OCI-LY3 (cell line): ENCODE results near the gene AZU1.

Experiments
- H2AFZ ChIP-seq: fragments of 200-600, 300-600 bp; shearing (Covaris generic); 2 replicates; pipeline ENCODE4 v1.6.0; 2014; ENCODE audit warnings: antibody characterized with exemption, low read depth, low read length
- H3K27ac ChIP-seq: fragments of 200-600, 300-600 bp; sonication (generic); 2 replicates; pipeline ENCODE4 v1.5.1; 2014; ENCODE audit warnings: mild to moderate bottlenecking, low read length, moderate library complexity, mixed read lengths
- H3K27me3 ChIP-seq: fragments of 200-600, 300-600 bp; sonication (generic); 2 replicates; pipeline ENCODE4 v1.6.1; 2014; ENCODE audit warnings: low read depth, low read length, mixed read lengths
- H3K36me3 ChIP-seq: fragments of 200-600, 300-600 bp; sonication (generic); replicated peaks from 2 replicates; pipeline ENCODE3; 2014; ENCODE audit warnings: low read depth, low read length, mixed read lengths
- H3K4me1 ChIP-seq: fragments of 300-600, 200-600 bp; sonication (generic); 2 replicates; pipeline ENCODE4 v1.6.1; 2014; ENCODE audit warnings: low read length, mixed read lengths
- H3K4me2 ChIP-seq: fragments of 200-600, 300-600 bp; sonication (generic); 2 replicates; pipeline ENCODE4 v1.6.1; 2014; ENCODE audit warnings: low read length, mixed read lengths
- H3K4me3 ChIP-seq: fragments of 300-600, 200-600 bp; sonication (generic); 2 replicates; pipeline ENCODE4 v1.5.1; 2014; ENCODE audit warnings: antibody characterized with exemption, mild to moderate bottlenecking, low read length, moderate library complexity
- H3K79me2 ChIP-seq: fragments of 300-600, 200-600 bp; shearing (Covaris generic); 2 replicates; pipeline ENCODE4 v1.6.1; 2014; ENCODE audit warnings: mild to moderate bottlenecking, low read length, mixed read lengths
- H3K9ac ChIP-seq: fragments of 300-600, 200-600 bp; shearing (Covaris generic); 2 replicates; pipeline ENCODE4 v1.6.0; 2014; ENCODE audit warnings: mild to moderate bottlenecking, low read length, moderate library complexity
- H3K9me3 ChIP-seq: fragments of 200-600, 300-600 bp; shearing (Covaris generic); 2 replicates; pipeline ENCODE4 v1.6.1; 2014; ENCODE audit warnings: low read length, mixed read lengths; ENCODE audit not compliant: insufficient read depth
- H4K20me1 ChIP-seq: fragments of 200-600, 300-600 bp; sonication (generic); 2 replicates; pipeline ENCODE4 v1.6.1; 2016; ENCODE audit warnings: low read length, mixed read lengths; ENCODE audit not compliant: insufficient read depth
- CTCF ChIP-seq: fragments of 200-600, 300-600 bp; sonication (generic); IDR thresholded peaks from 2 replicates; pipeline ENCODE4 v1.5.1; 2014; ENCODE audit warnings: antibody characterized with exemption, low read length, low read depth
- EZH2phosphoT487 ChIP-seq: fragments of 200-600 bp; shearing (Covaris generic); IDR thresholded peaks from 2 replicates; pipeline ENCODE4 v1.6.1; 2018; ENCODE audit warnings: antibody characterized with exemption, mixed run types, low read depth

AZU1 gene

GRCh38 chr19:803099-803561, 24.5 kb upstream of the AZU1 start:
- Histone ChIP-seq H3K9ac (no peak overlapping the region), H3K4me1 (peaks cover 12% of the 10 kb centered on the region), H3K4me2 (no peak overlapping the region), H3K36me3 (peaks cover 96% of the 10 kb centered on the region), H3K79me2 (peaks cover 100% of the 10 kb centered on the region), H3K4me3 (no peak overlapping the region), H3K9me3 (no peaks in the 10 kb centered on the region), H2AFZ (no peak overlapping the region), H4K20me1 (peaks cover 100% of the 10 kb centered on the region), H3K27me3 (no peaks in the 10 kb centered on the region), H3K27ac (no peak overlapping the region)
- TF ChIP-seq CTCF (no peak), EZH2phosphoT487 (no peak)

- Histone ChIP-seq H3K27me3 (no peaks in the 10 kb centered on the region), H3K4me1 (peaks cover 12% of the 10 kb centered on the region), H4K20me1 (peaks cover 100% of the 10 kb centered on the region), H3K4me2 (no peak overlapping the region), H3K36me3 (peaks cover 96% of the 10 kb centered on the region), H3K79me2 (peaks cover 100% of the 10 kb centered on the region), H3K4me3 (no peak overlapping the region), H3K9me3 (no peaks in the 10 kb centered on the region), H3K27ac (no peak overlapping the region), H2AFZ (no peak overlapping the region), H3K9ac (no peak overlapping the region)
- TF ChIP-seq EZH2phosphoT487 (no peak), CTCF (no peak)
Observed at GRCh38 chr19:803686-804418, 23.8 kb upstream of the AZU1 start.

- Histone ChIP-seq H3K79me2 (peaks cover 96% of the 10 kb centered on the region), H3K36me3 (peaks cover 92% of the 10 kb centered on the region)
- TF ChIP-seq EZH2phosphoT487, result no peak
- TF ChIP-seq CTCF, result no peak
Observed at GRCh38 chr19:804419-805165, 23.0 kb upstream of the AZU1 start.

GRCh38 chr19:805166-805551, 22.5 kb upstream of the AZU1 start:
- H3K4me3 ChIP-seq, result no peak overlapping the region
- H2AFZ ChIP-seq, result no peak overlapping the region
- no peak overlapping the region for H3K4me2 ChIP-seq
- H3K27me3 ChIP-seq, result no peaks in the 10 kb centered on the region
- peaks cover 94% of the 10 kb centered on the region for H3K79me2 ChIP-seq
- H3K9ac ChIP-seq, result no peak overlapping the region
- TF ChIP-seq EZH2phosphoT487 (no peak), CTCF (0 out of 2 replicates have a peak, but pooled peaks have one; percentile 12)
- no peaks in the 10 kb centered on the region for H3K9me3 ChIP-seq
- H3K4me1 ChIP-seq, result peaks cover 2% of the 10 kb centered on the region; the same call in 1 of the 2 replicates
- H3K36me3 ChIP-seq, result peaks cover 95% of the 10 kb centered on the region
- peaks cover 97% of the 10 kb centered on the region for H4K20me1 ChIP-seq
- no peak overlapping the region for H3K27ac ChIP-seq

More at GRCh38 chr19:804419-805165, 23.0 kb upstream of the AZU1 start:
- H3K4me3 ChIP-seq, result no peak overlapping the region
- H3K27ac ChIP-seq, result no peak overlapping the region
- no peaks in the 10 kb centered on the region for H3K27me3 ChIP-seq
- H4K20me1 ChIP-seq, result peaks cover 97% of the 10 kb centered on the region
- H3K4me1 ChIP-seq, result peaks cover 4% of the 10 kb centered on the region
- H3K9ac ChIP-seq, result no peak overlapping the region
- H3K4me2 ChIP-seq, result no peak overlapping the region
- no peak overlapping the region for H2AFZ ChIP-seq
- no peaks in the 10 kb centered on the region for H3K9me3 ChIP-seq
